Thyroid gland (tissue), 4 donors: Measurements from ENCODE around the gene RFX3.

Experiments
- POLR2A ChIP-seq, 2 donors: fragments of 450-650 bp; IDR thresholded peaks; one replicate each; pipeline ENCODE4 v1.6.1; 2017; ENCODE audit warnings: antibody characterized with exemption in 2 of 2, mild to moderate bottlenecking in 2 of 2, moderate library complexity in 1 of 2
- TF ChIP-seq, protein P1 (sequence below), 6 experiments: fragments of 200-600 bp in 3 of 6; fragments of 450-650 bp in 3 of 6; sonication (generic) in 3 of 6; IDR thresholded peaks; one replicate each; pipeline ENCODE4 v1.5.1; 2016 to 2019; ENCODE audit warnings: antibody characterized with exemption in 6 of 6, mild to moderate bottlenecking in 2 of 6, inconsistent platforms in 1 of 6, moderate library complexity in 1 of 6

DNA sequence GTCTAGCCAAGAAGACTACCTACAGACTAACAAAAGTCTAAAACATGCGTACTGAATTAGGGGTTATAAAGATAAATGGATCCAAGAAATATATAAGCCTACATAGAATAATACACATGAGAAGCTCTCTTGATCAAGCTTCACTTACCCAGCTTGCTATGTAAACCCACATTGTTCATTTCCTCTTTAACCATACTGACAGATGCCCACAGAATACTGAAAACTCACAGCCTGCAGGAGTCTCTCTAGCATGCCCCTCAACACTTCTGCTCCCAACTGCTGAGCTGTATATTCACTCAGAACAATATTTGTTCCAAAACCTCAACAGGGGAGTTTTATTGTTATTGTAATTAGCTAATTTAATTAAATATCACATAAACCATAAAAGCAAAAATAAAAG lies 52.4 kb downstream of the RFX3 start:
- TF ChIP-seq POLR2A (IDR thresholded peaks at IDR 0.05): no peak
- TF ChIP-seq, protein P1, sequence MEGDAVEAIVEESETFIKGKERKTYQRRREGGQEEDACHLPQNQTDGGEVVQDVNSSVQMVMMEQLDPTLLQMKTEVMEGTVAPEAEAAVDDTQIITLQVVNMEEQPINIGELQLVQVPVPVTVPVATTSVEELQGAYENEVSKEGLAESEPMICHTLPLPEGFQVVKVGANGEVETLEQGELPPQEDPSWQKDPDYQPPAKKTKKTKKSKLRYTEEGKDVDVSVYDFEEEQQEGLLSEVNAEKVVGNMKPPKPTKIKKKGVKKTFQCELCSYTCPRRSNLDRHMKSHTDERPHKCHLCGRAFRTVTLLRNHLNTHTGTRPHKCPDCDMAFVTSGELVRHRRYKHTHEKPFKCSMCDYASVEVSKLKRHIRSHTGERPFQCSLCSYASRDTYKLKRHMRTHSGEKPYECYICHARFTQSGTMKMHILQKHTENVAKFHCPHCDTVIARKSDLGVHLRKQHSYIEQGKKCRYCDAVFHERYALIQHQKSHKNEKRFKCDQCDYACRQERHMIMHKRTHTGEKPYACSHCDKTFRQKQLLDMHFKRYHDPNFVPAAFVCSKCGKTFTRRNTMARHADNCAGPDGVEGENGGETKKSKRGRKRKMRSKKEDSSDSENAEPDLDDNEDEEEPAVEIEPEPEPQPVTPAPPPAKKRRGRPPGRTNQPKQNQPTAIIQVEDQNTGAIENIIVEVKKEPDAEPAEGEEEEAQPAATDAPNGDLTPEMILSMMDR (IDR thresholded peaks at IDR 0.05): no peak
